Brain pericyte (primary cell): ENCODE data around the gene VPS29.
"Not testable (repeated sequence)": the region's sequence is repeated elsewhere in the genome, so short reads cannot be mapped to it uniquely, and the experiment has no call there.

Experiments
- DNase-seq: peaks from one replicate; pipeline ENCODE4 v3.0.0-alpha.2; 2012; ENCODE audit warnings: low read depth, low spot score

VPS29 gene

GRCh38 chr12:110520876-110521712 is 19.2 kb upstream of the VPS29 start:
- not testable (repeated sequence) for DNase-seq

- not testable (repeated sequence) for DNase-seq
Measured at GRCh38 chr12:110518014-110518413, 16.1 kb upstream of the VPS29 start.

DNA sequence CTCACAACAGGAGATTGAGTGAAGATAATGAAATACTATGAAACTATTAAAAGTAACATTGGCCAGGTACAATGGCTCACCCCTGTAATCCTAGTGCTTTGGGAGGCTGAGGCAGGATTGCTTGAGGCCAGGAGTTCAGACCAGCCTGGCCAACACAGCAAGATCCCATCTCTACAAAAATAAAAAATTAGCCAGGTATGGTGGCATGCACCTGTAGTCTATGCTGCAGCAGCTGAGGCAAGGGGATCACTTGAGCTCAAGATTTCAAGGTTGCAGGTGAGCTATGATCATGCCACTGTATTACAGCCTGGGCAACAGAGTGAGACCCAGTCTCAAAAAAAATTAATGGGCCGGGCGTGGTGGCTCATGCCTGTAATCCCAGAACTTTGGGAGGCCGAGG is 15.1 kb upstream of the VPS29 start:
- no peak for DNase-seq

DNA sequence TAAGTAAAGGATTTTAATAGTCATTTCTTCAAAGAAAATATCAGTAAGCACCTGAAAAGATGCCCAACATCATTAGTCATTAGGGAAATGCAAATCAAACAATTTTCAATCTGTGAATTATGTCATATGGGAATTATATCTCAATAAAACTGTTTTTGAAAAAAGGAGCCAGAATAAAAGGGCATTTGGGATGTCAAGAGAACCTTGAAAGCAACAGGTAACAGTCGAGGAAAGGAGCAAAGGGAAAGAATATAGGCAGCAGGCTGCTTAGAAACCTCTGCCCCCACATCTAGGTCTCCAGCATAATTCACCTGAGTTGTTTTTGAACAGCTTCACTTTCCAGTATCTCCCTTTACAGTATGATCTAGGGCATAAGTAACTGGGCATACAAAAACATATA is 12.5 kb upstream of the VPS29 start:
- DNase-seq: no peak

DNA sequence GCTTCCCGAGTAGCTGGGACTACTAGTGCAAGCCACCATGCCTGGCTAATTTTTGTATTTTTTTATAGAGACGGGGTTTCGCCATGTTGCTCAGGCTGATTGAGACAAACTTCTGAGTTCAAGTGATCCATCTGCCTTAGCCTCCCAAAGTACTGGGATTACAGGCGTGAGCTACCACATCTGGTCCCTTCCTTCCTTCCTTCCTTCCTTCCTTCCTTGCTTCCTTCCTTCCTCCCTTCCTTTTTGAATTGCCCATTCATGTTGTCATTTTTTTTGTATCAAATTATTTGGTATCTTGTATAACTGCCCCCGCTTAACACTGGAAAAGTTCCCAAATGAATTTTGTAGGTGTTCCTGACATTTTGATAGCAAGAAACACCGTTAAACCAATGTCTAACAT is 11.9 kb upstream of the VPS29 start:
- no peak for DNase-seq

GRCh38 chr12:110508071-110508586 is 6.2 kb upstream of the VPS29 start:
- DNase-seq: no peak

DNA sequence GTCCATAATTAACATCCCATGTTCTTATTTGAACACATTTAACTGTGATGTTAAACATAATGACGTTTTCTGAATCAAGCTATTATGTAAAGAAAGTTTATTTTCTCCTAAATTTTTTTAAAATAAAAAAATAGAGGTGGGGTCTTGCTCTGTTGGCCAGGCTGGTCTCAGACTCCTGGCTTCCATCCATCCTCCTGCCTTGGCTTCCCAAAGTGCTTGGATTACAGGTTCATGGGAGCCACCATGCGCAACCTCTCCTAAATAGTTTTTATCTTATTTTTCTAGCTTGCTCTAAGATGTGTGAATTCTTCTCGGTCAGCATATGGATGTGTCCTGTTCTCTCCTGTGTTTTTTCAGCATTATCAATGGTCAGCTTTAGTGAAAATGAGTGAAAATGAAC is 3.4 kb upstream of the VPS29 start:
- DNase-seq: no peak

- DNase-seq: no peak
Measured at GRCh38 chr12:110503432-110503831, 1.5 kb upstream of the VPS29 start.

DNA sequence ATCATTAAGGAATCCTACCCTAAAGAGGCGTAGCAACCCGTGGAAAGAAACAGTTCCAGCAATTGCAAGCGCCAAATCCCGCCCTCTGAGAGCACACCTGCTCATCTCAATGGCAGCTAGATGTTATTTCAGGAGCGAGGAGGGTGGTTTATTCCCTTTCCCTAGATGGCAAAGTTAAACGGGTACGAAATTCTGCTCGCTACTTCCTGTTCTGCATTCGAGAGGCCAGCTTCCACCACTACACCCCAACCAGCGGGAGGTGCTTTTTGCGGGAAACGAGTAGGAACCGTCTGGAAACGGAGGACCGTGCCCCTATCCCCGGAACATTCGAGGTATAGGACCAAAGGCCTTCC is 536 bp downstream of the VPS29 start:
- no peak for DNase-seq

- DNase-seq: no peak
Measured at GRCh38 chr12:110498984-110499706, 2.8 kb downstream of the VPS29 start.

GRCh38 chr12:110475426-110475825 is 26.5 kb downstream of the VPS29 start:
- no peak for DNase-seq

- peak; percentile 96 for DNase-seq
Measured at GRCh38 chr12:110468214-110469048, 33.5 kb downstream of the VPS29 start, which contains the start of the genes FAM216A and GPN3. Gene FAM216A (plus strand): TSS chr12:110468845. CDS start chr12:110468876, 31 bp downstream. Gene GPN3 (minus strand): TSS chr12:110468257. CDS start chr12:110468203, 54 bp downstream.

- no peak for DNase-seq
Measured at GRCh38 chr12:110467847-110468213, 34.1 kb downstream of the VPS29 start.

DNA sequence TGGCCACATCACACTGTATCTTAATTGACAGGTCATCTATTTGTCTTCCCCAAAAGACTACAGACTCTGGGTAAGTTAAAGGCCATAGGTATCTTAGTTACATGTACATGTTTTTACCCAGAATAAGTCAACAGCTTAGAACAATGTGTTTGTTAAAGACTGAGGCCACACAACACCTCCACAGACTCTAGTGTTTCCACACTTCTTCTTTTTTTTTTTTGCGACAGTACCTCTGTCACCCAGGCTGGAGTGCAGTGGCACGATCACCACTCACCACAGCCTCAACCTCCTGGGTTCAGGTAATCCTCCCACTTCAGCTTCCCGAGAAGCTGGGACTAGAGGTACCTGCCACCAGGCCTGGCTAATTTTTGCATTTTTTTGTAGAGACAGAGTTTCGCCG is 35.1 kb downstream of the VPS29 start:
- DNase-seq: no peak

- not testable (repeated sequence) for DNase-seq
Measured at GRCh38 chr12:110465765-110466164, 36.1 kb downstream of the VPS29 start.

GRCh38 chr12:110465024-110465423 is 36.9 kb downstream of the VPS29 start:
- no peak for DNase-seq

DNA sequence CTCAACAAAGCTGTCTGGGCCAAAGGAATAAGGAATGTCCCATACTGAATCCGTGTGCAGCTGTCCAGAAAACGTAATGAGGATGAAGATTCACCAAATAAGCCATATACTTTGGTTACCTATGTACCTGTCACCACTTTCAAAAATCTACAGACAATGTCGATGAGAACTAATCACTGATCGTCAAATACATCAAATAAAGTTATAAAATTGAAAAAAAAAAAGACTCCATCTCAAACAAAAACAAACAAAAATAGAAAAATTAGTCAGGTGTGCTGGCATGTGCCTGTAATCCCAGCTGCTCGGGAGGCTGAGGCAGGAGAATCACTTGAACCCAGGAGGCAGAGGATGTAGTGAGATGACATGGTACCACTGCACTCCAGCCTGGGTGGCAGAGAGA is 40.7 kb downstream of the VPS29 start:
- DNase-seq: not testable (repeated sequence)

GRCh38 chr12:110458756-110459155 is 43.2 kb downstream of the VPS29 start:
- no peak for DNase-seq

DNA sequence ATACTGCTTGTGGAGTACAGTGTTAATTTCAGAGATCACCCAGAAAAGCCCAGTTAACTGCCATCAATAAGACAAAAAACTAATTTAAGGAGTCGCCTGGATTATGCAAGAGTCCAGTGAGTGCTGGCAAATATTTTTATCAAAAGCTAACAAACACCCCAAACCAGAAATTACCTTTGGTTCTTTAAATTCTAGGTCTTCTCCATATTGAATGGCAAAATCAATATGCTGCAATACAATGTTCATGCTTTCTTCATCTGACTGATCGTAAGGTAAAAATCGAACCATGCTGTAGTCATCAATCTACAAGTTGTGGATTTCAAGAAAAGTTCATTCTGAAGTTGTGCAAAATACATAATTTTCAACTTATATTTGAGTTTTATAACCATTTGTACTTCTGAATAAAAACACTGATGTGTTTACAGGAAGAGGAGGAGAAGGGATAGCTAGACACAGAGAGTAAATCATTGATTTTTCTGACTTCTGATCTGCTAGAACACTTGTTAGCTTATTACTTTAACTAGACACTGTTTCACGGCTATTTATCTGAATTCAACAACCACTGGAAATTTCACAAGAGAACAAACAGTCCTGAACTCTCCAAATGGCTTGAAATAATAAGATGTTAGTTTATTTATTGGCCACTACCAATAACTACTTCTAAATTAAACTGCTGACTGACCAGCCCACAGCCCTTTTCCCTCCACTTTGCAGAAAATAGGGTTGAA is 48.2 kb downstream of the VPS29 start:
- no peak for DNase-seq

DNA sequence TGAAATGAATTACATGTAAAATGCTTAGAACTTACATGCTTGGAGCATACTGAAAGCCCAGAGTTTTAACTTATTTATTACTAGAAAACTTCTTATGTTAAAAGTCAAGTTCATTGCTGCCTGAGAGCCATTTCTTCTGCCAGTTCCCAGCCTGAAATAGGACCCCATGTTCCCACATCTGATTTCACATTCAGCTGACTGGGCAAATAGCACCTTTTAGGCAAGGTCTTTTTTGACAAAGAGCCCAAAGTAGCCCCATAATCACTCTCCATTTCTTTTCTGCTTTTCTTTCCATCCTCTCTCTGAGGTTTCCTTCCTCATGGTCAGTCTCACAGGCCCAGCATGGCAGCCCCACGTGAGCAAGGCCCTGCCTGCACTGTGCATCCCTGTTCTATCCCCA is 50.6 kb downstream of the VPS29 start:
- DNase-seq: no peak
